ENCODE results near the gene CCDC68.

CCDC68 gene

GRCh38 chr18:54914816-54915215 is 44.4 kb downstream of the CCDC68 start:
- no peak for FAIRE-seq

GRCh38 chr18:54911551-54911950 is 47.7 kb downstream of the CCDC68 start:
- FAIRE-seq = no peak

GRCh38 chr18:54910161-54910919 is 48.9 kb downstream of the CCDC68 start:
- no peak for FAIRE-seq

DNA sequence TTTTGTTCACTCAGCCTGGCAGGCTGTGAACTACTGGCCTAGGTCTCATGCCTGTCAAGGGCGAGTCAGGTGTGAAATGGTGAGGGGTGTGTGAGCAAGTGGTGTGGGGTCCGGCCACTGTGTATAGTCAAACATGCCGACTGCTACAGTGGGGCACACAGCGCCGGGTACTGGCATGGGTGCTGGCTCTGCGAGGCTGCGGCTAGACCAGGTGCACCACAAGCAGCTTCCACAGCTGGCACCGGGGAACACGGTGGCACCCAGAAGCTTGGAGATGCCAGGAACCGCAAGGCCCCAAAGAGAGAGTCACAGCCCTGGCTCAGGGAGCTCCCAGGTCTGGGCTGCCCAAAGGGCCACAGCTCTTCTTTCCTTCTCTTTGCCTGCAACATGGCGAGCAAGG is 49.7 kb downstream of the CCDC68 start:
- FAIRE-seq = no peak

GRCh38 chr18:54906331-54907185 is 52.7 kb downstream of the CCDC68 start:
- no peak for FAIRE-seq

- no peak for FAIRE-seq
Observed at GRCh38 chr18:54905629-54906028, 53.6 kb downstream of the CCDC68 start.

- FAIRE-seq = no peak
Observed at GRCh38 chr18:54904581-54904980, 54.7 kb downstream of the CCDC68 start.

DNA sequence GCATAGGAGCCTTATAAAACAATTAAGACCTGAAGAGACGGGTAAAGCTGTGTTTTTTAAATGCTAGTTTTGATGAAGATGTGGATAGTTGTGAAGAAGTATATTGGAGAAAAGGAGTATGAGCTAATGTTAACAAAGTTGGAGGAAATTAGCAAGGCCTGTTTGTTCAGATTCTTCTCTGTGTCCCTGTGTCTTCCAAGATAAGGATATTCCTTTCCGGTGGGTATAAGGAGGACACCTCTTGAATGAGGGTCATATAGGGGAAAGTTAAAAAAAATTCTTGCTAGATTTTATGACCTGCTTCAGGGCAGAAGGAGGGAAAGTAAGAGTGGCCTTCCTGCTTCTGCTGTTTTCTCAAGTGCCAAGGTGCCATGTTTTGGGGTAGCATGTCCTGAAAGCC is 59.0 kb downstream of the CCDC68 start:
- no peak for FAIRE-seq

DNA sequence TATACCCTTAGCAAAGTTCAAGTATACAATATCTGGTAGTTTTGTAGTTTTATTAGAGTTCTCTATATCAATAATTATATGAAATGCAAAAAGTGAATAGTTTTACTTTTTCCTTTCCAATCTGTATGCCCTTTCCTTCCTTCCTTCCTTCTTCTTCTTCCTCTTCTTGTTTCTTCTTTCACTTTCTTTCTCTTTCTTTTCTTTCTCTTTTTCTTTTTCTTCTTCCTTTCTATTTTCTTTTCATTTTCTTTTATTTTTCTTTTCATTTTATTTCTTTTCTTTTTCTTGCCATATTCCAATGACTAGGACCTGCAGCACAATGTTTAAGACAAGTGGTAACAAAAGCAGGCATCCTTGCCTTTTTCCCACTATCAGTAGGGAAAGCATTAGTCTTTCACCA is 59.8 kb downstream of the CCDC68 start:
- no peak for FAIRE-seq

- no peak for FAIRE-seq
Observed at GRCh38 chr18:54888933-54889332, 70.3 kb downstream of the CCDC68 start.

DNA sequence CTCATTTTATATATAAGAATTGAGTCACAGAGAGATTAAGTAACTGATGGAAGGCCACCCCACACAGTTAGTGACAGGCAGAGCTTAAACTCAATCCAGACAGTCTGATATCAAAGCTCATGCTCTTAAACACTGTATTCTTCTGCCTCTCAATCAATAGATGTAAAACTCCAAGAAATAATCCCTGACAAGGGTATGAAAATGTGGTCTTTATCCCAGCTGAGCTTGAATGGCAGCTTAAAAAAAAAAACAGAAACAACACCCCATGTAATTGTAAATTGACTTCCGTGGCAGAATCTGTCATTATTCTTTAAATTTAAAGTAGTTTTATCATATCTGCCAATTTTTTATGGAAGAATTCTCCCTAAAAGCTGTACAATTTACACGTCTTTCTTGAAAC is 70.9 kb downstream of the CCDC68 start:
- no peak for FAIRE-seq

DNA sequence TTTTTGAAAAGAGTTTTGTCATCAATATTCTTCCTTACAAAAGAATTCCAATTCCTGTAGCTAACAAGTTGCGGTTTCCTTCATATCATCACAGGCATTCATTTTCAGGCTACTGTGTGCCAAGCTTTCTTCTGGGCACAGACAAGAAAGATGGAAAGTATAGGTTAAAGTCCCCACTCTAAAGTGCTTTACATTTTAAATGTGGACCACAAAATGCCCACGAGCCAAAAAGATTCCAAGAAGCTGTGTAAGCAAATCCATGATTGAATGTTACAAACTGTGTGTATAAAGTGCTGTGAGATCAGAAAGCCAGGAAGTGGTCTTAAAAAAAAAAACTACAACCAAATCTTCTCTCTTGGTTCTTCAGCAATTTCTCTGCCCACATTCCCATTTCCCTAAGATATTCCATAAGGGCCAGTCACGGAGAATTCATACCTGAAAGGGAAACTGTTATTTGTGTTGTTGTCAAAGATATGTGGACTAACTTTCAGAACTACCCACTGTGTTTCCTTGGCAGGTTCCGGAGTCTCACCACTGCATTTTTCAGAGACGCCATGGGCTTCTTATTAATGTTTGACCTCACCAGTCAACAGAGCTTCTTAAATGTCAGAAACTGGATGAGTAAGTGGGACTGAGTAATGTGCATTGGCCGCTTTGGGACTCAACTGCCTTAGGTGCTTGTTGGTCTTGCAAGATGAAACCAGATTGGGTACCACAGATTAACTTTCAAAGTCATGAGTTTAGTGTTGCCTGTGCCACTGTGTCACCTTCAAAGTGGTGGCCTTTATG is 75.3 kb downstream of the CCDC68 start:
- FAIRE-seq = no peak

DNA sequence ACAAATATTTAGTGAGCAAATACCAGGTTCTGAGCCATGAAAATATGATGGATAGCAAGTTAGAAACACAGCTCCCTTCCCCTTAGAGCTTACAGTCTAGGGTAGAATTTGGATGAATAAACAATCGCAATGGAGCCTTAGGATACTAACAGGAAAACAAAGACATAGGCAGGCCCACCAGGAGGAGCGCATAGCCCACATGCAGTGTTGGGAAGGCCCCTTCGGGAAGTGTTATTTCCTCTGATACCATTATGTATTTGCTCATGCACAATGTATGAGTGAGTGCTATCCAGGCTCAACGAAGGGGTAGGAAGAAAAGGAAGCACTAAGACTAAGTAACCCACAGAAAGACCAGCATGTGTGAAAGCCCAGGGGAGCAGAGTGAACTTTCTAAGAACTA is 76.9 kb downstream of the CCDC68 start:
- FAIRE-seq = no peak

DNA sequence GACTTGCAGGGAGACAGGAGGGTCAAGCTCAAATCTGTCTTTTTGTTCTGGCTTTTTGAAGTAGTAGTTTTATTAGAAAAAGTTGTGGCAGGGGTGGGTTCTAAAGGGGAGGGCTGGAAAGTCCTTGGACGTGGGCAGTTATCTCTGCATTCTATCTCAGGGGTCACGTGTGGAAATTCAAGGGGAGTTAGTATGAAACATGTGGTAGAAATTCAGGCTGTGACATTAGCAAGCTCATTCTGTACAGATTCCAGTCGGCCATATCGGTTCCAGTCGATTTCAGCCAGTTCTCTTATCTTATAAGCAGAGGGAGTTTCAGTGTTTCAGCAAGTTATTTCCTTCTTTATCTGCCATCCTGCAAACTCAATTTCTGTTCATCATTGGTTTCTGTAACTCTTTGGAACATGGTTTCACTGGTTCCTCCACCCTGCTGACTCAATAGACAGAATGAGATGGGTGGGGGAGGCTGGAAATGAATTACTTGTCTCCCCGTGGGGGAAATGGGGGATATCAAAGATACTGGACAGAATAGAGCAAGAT is 78.0 kb downstream of the CCDC68 start:
- no peak for FAIRE-seq

GRCh38 chr18:54880395-54881105 is 78.7 kb downstream of the CCDC68 start:
- no peak for FAIRE-seq

GRCh38 chr18:54879691-54880090 is 79.6 kb downstream of the CCDC68 start:
- FAIRE-seq = no peak

- FAIRE-seq = no peak
Observed at GRCh38 chr18:54878659-54879358, 80.5 kb downstream of the CCDC68 start.

- no peak for FAIRE-seq
Observed at GRCh38 chr18:54878159-54878622, 81.1 kb downstream of the CCDC68 start.

GRCh38 chr18:54877076-54877475 is 82.2 kb downstream of the CCDC68 start:
- FAIRE-seq = no peak

GRCh38 chr18:54875063-54875462 is 84.2 kb downstream of the CCDC68 start:
- FAIRE-seq = no peak

- no peak for FAIRE-seq
Observed at GRCh38 chr18:54873884-54874255, 85.4 kb downstream of the CCDC68 start.

DNA sequence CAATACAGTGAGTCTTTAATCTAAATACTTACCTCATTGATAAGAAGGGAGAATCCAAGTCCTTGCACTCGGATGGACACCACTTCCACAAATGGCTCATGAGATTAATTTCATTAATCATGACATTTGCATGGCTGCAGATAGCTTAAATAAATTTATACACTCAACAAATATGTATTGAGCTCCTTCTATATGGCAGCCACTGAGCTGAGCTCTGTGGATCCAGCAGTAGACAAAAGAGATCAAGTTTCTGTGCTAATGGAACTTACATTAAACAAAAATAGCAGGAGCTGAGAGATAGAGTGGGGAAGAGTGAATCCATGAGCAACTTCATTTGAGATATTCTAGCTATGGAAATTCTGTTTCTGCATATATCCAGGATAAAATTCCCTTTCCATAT is 86.6 kb downstream of the CCDC68 start:
- no peak for FAIRE-seq

All from islet of Langerhans (tissue), 1 donor.